Stimulated activated CD4-positive, alpha-beta T cell treated with anti-CD3 and anti-CD28 coated beads, TNF-alpha, amount 100 ng/mL, for 1 hour (primary cell): Measurements from ENCODE around the gene MYB.
"Not testable (repeated sequence)": the region's sequence is repeated elsewhere in the genome, so short reads cannot be mapped to it uniquely, and the experiment has no call there.

Source experiments
- DNase-seq, 3 donors: peaks; one replicate each; pipeline ENCODE4 v3.0.0-alpha.2; 2020; ENCODE audit warnings: low read depth in 3 of 3, low spot score in 1 of 3

MYB gene

GRCh38 chr6:135163440-135163738 lies 17.7 kb upstream of the MYB start:
- DNase-seq: peak in 1 of 3 donors; percentile 19

GRCh38 chr6:135164387-135164786 lies 16.7 kb upstream of the MYB start:
- not testable (repeated sequence) for DNase-seq

GRCh38 chr6:135165031-135165430 lies 16.1 kb upstream of the MYB start:
- DNase-seq: no peak

- no peak for DNase-seq
Observed at GRCh38 chr6:135166515-135166914, 14.6 kb upstream of the MYB start.

- DNase-seq: no peak
Observed at GRCh38 chr6:135167617-135168016, 13.5 kb upstream of the MYB start.

- DNase-seq: no peak
Observed at GRCh38 chr6:135168766-135169165, 12.3 kb upstream of the MYB start.

- DNase-seq: no peak
Observed at GRCh38 chr6:135170238-135170637, 10.9 kb upstream of the MYB start.

- no peak for DNase-seq
Observed at GRCh38 chr6:135170849-135171248, 10.3 kb upstream of the MYB start.

- no peak for DNase-seq
Observed at GRCh38 chr6:135173242-135173988, 7.7 kb upstream of the MYB start.

- no peak for DNase-seq
Observed at GRCh38 chr6:135173989-135174484, 7.1 kb upstream of the MYB start.

- no peak for DNase-seq
Observed at GRCh38 chr6:135176058-135176457, 5.0 kb upstream of the MYB start.

GRCh38 chr6:135176464-135176863 lies 4.6 kb upstream of the MYB start:
- no peak for DNase-seq

- no peak for DNase-seq
Observed at GRCh38 chr6:135179372-135179771, 1.7 kb upstream of the MYB start.

- no peak for DNase-seq
Observed at GRCh38 chr6:135179920-135180541, 1.1 kb upstream of the MYB start.

- no peak for DNase-seq
Observed at GRCh38 chr6:135181333-135182070, 394 bp downstream of the MYB start.

- DNase-seq: peak in 1 of 3 donors; percentile 34
Observed at GRCh38 chr6:135182071-135183001, 1.2 kb downstream of the MYB start.

- DNase-seq: peak in 2 of 3 donors; percentile 35 to 61
Observed at GRCh38 chr6:135183002-135183531, 2.0 kb downstream of the MYB start.

- DNase-seq: peak; percentile 42 to 55 (median 55)
Observed at GRCh38 chr6:135183532-135184440, 2.7 kb downstream of the MYB start.

GRCh38 chr6:135185483-135185882 lies 4.4 kb downstream of the MYB start:
- DNase-seq: no peak

GRCh38 chr6:135186255-135186654 lies 5.1 kb downstream of the MYB start:
- DNase-seq: no peak
